GM23248 (cell line): ENCODE measurements around the gene LSM3.

Source experiments
- EZH2 ChIP-seq: fragments of 200-600 bp; sonication (generic); IDR thresholded peaks from 2 replicates; pipeline ENCODE4 v1.6.1; 2018; ENCODE audit warnings: antibody characterized with exemption, mild to moderate bottlenecking; ENCODE audit not compliant: insufficient read depth, poor library complexity, severe bottlenecking
- EZH2phosphoT487 ChIP-seq: fragments of 200-600 bp; sonication (generic); IDR thresholded peaks from 2 replicates; pipeline ENCODE4 v1.6.1; 2018; ENCODE audit warnings: antibody characterized with exemption, moderate library complexity, mild to moderate bottlenecking, low read depth; ENCODE audit not compliant: insufficient read depth

- TF ChIP-seq EZH2 (no peak), EZH2phosphoT487 (no peak)
Measured at GRCh38 chr3:14201940-14202684, 23.5 kb downstream of the LSM3 start.
